ENCODE data around the gene FGD4.

The FGD4 gene

GRCh38 chr12:32541754-32542374 lies 142.5 kb downstream of the FGD4 start:
- Histone ChIP-seq H3K27ac (ENCODE audit: low read length) (no peak overlapping the region), H4K20me1 (ENCODE audit: insufficient read depth, low read length) (no peaks in the 10 kb centered on the region), H3K4me3 (ENCODE audit: low read depth in 1 of 2, low read length in 2 of 2) (no peak overlapping the region), H3K4me1 (ENCODE audit: insufficient read depth, low read length) (no peaks in the 10 kb centered on the region), H2AFZ (ENCODE audit: low read depth, low read length) (no peak overlapping the region), H3K4me2 (ENCODE audit: insufficient read depth, low read length) (no peak overlapping the region), H3K9ac (ENCODE audit: low read depth, low read length) (no peak overlapping the region), H3K36me3 (ENCODE audit: insufficient read depth, low read length) (no peaks in the 10 kb centered on the region), H3K9me3 (ENCODE audit: insufficient read depth, low read length, severe bottlenecking) (no peaks in the 10 kb centered on the region), H3K79me2 (ENCODE audit: insufficient read depth, low read length) (no peaks in the 10 kb centered on the region), H3K27me3 (ENCODE audit: insufficient read depth, low read length, poor library complexity) (no peaks in the 10 kb centered on the region)
- ATAC-seq (ENCODE audit: insufficient read depth, low read depth) = no peak
- DNase-seq = no peak
- TF ChIP-seq CTCF (IDR thresholded peaks at IDR 0.05; ENCODE audit: borderline replicate concordance, extremely low read depth, low read length, poor library complexity, severe bottlenecking) (no peak), EZH2 (IDR thresholded peaks at IDR 0.05; ENCODE audit: borderline replicate concordance, low read depth, low read length, severe bottlenecking) (no peak)

GRCh38 chr12:32542428-32543229 lies 143.3 kb downstream of the FGD4 start:
- no peak overlapping the region for H3K4me2 ChIP-seq (ENCODE audit: insufficient read depth, low read length)
- H2AFZ ChIP-seq (ENCODE audit: low read depth, low read length) = no peak overlapping the region
- H3K36me3 ChIP-seq (ENCODE audit: insufficient read depth, low read length) = no peaks in the 10 kb centered on the region
- no peaks in the 10 kb centered on the region for H3K4me1 ChIP-seq (ENCODE audit: insufficient read depth, low read length)
- ATAC-seq (ENCODE audit: insufficient read depth, low read depth) (no peak), DNase-seq (no peak)
- H3K27ac ChIP-seq (ENCODE audit: low read length) = no peak overlapping the region
- no peaks in the 10 kb centered on the region for H3K27me3 ChIP-seq (ENCODE audit: insufficient read depth, low read length, poor library complexity)
- no peaks in the 10 kb centered on the region for H3K79me2 ChIP-seq (ENCODE audit: insufficient read depth, low read length)
- H3K4me3 ChIP-seq (ENCODE audit: low read depth in 1 of 2, low read length in 2 of 2) = no peak overlapping the region
- H3K9ac ChIP-seq (ENCODE audit: low read depth, low read length) = no peak overlapping the region
- TF ChIP-seq EZH2 (IDR thresholded peaks at IDR 0.05; ENCODE audit: borderline replicate concordance, low read depth, low read length, severe bottlenecking) (no peak), CTCF (IDR thresholded peaks at IDR 0.05; ENCODE audit: borderline replicate concordance, extremely low read depth, low read length, poor library complexity, severe bottlenecking) (no peak)
- H3K9me3 ChIP-seq (ENCODE audit: insufficient read depth, low read length, severe bottlenecking) = no peaks in the 10 kb centered on the region
- H4K20me1 ChIP-seq (ENCODE audit: insufficient read depth, low read length) = no peaks in the 10 kb centered on the region

GRCh38 chr12:32544893-32545292 lies 145.5 kb downstream of the FGD4 start:
- no peaks in the 10 kb centered on the region for H3K36me3 ChIP-seq (ENCODE audit: insufficient read depth, low read length)
- H3K4me2 ChIP-seq (ENCODE audit: insufficient read depth, low read length) = no peak overlapping the region
- H3K79me2 ChIP-seq (ENCODE audit: insufficient read depth, low read length) = no peaks in the 10 kb centered on the region
- no peak overlapping the region for H3K4me3 ChIP-seq (ENCODE audit: low read depth in 1 of 2, low read length in 2 of 2)
- TF ChIP-seq EZH2 (IDR thresholded peaks at IDR 0.05; ENCODE audit: borderline replicate concordance, low read depth, low read length, severe bottlenecking) = no peak
- TF ChIP-seq CTCF (IDR thresholded peaks at IDR 0.05; ENCODE audit: borderline replicate concordance, extremely low read depth, low read length, poor library complexity, severe bottlenecking) = no peak
- H3K9me3 ChIP-seq (ENCODE audit: insufficient read depth, low read length, severe bottlenecking) = no peaks in the 10 kb centered on the region
- no peaks in the 10 kb centered on the region for H3K27me3 ChIP-seq (ENCODE audit: insufficient read depth, low read length, poor library complexity)
- ATAC-seq (ENCODE audit: insufficient read depth, low read depth) = no peak
- H4K20me1 ChIP-seq (ENCODE audit: insufficient read depth, low read length) = no peaks in the 10 kb centered on the region
- no peak overlapping the region for H3K9ac ChIP-seq (ENCODE audit: low read depth, low read length)
- H3K4me1 ChIP-seq (ENCODE audit: insufficient read depth, low read length) = no peaks in the 10 kb centered on the region
- no peak overlapping the region for H3K27ac ChIP-seq (ENCODE audit: low read length)
- no peak for DNase-seq
- no peak overlapping the region for H2AFZ ChIP-seq (ENCODE audit: low read depth, low read length)
